ENCODE data around the gene BOK. TPM values are rescaled to one million over a fixed set of nuclear protein-coding genes. Genes with fewer than 3 reads are reported as not detected.

BOK gene
- total RNA-seq, 6 donors from 2014 or later: 42.9 to 143 (median 61.3) TPM

GRCh38 chr2:241560883-241561474 lies 2.4 kb downstream of the BOK start:
- peaks cover 32 to 58% (median 33%) of the 10 kb centered on the region in 4 donors for H3K4me1 ChIP-seq
- H3K27me3 ChIP-seq: peaks cover 0 to 10% (median 0%) of the 10 kb centered on the region in 4 donors
- peak overlapping the region in 3 of 4 donors; percentile 17 to 86 (median 61) for H3K27ac ChIP-seq
- TF ChIP-seq EP300 (IDR thresholded peaks at IDR 0.05): no peak
- no peak for TF ChIP-seq CTCF (IDR thresholded peaks at IDR 0.05)
- TF ChIP-seq POLR2AphosphoS5 (IDR thresholded peaks at IDR 0.05): no peak
- TF ChIP-seq POLR2A (IDR thresholded peaks at IDR 0.05): no peak
- DNase-seq: peak in 1 of 2 donors; percentile 76
- peak in 1 of 2 donors; percentile 3 for ATAC-seq (ENCODE audit: low FRiP score in 2 of 2)
- H3K36me3 ChIP-seq: peaks cover 0 to 7% (median 3%) of the 10 kb centered on the region in 4 donors
- 43 to 66% methylated on average over 8 to 15 of the region's 19 CpGs for WGBS, 2 donors
- peak overlapping the region in 3 of 4 donors; percentile 74 to 95 (median 77) for H3K4me3 ChIP-seq
- no peaks in the 10 kb centered on the region for H3K9me3 ChIP-seq

- Histone ChIP-seq H3K4me3 (no peak overlapping the region), H3K4me1 (peaks cover 32 to 58% (median 32%) of the 10 kb centered on the region in 4 donors), H3K9me3 (no peaks in the 10 kb centered on the region), H3K36me3 (peaks cover 0 to 8% (median 5%) of the 10 kb centered on the region in 4 donors), H3K27me3 (peaks cover 0 to 10% (median 0%) of the 10 kb centered on the region in 4 donors), H3K27ac (peak overlapping the region in 2 of 4 donors; percentile 43 to 44)
- TF ChIP-seq EP300 (IDR thresholded peaks at IDR 0.05) (no peak), POLR2A (IDR thresholded peaks at IDR 0.05) (no peak), POLR2AphosphoS5 (IDR thresholded peaks at IDR 0.05) (no peak), CTCF (IDR thresholded peaks at IDR 0.05) (no peak)
- DNase-seq (peak; percentile 63 to 91), ATAC-seq (ENCODE audit: low FRiP score in 2 of 2) (peak; percentile 46 to 78)
- WGBS, 2 donors: 57% methylated on average over 18 of the region's 18 CpGs; no CpG with 5 or more reads in 1 of the 2 donors
These were observed 3.3 kb downstream of the BOK start for GRCh38 chr2:241561832-241562231.

GRCh38 chr2:241562269-241562891 lies 3.8 kb downstream of the BOK start:
- no peak for ATAC-seq (ENCODE audit: low FRiP score in 2 of 2)
- H3K27ac ChIP-seq: peak overlapping the region in 2 of 4 donors; percentile 43 to 44
- H3K4me1 ChIP-seq: peaks cover 32 to 58% (median 32%) of the 10 kb centered on the region in 4 donors
- peaks cover 0 to 10% (median 0%) of the 10 kb centered on the region in 4 donors for H3K27me3 ChIP-seq
- 80 to 86% methylated on average over 2 to 7 of the region's 23 CpGs for WGBS, 2 donors
- peak in 1 of 2 donors; percentile 72 for DNase-seq
- TF ChIP-seq CTCF (IDR thresholded peaks at IDR 0.05) (no peak), POLR2AphosphoS5 (IDR thresholded peaks at IDR 0.05) (no peak), POLR2A (IDR thresholded peaks at IDR 0.05) (no peak), EP300 (IDR thresholded peaks at IDR 0.05) (no peak)
- no peaks in the 10 kb centered on the region for H3K9me3 ChIP-seq
- H3K36me3 ChIP-seq: peaks cover 0 to 12% (median 5%) of the 10 kb centered on the region in 4 donors
- H3K4me3 ChIP-seq: no peak overlapping the region

- peaks cover 31 to 58% (median 32%) of the 10 kb centered on the region in 4 donors for H3K4me1 ChIP-seq
- peak overlapping the region in 1 of 4 donors; percentile 4 for H3K27ac ChIP-seq
- DNase-seq (peak in 1 of 2 donors; percentile 56), ATAC-seq (ENCODE audit: low FRiP score in 2 of 2) (no peak)
- TF ChIP-seq POLR2AphosphoS5 (IDR thresholded peaks at IDR 0.05): no peak
- TF ChIP-seq EP300 (IDR thresholded peaks at IDR 0.05): no peak
- no peak for TF ChIP-seq CTCF (IDR thresholded peaks at IDR 0.05)
- TF ChIP-seq POLR2A (IDR thresholded peaks at IDR 0.05): no peak
- no peaks in the 10 kb centered on the region for H3K9me3 ChIP-seq
- H3K36me3 ChIP-seq: peaks cover 0 to 13% (median 5%) of the 10 kb centered on the region in 4 donors
- H3K4me3 ChIP-seq: no peak overlapping the region
- peaks cover 0 to 10% (median 0%) of the 10 kb centered on the region in 4 donors for H3K27me3 ChIP-seq
- 78 to 91% methylated on average over 9 of the region's 13 CpGs for WGBS, 2 donors
These were observed 4.5 kb downstream of the BOK start for GRCh38 chr2:241563031-241563507.
